Ectodermal cell (in vitro differentiated cells): Measurements from ENCODE around the gene SLC8A3.

ENCODE experiments used
- H3K27ac ChIP-seq: 2 replicates; pipeline ENCODE4 v1.7.0; 2013; ENCODE audit warnings: mild to moderate bottlenecking, low read depth, low read length; ENCODE audit not compliant: insufficient read depth, poor library complexity, severe bottlenecking
- H3K27me3 ChIP-seq: 2 replicates; pipeline ENCODE4 v1.7.0; 2013; ENCODE audit warnings: mild to moderate bottlenecking, low read length; ENCODE audit not compliant: insufficient read depth, control insufficient read depth, poor library complexity, severe bottlenecking
- H3K36me3 ChIP-seq: one replicate; pipeline ENCODE4 v1.7.0; 2013; ENCODE audit warnings: low read length; ENCODE audit not compliant: control insufficient read depth, insufficient read depth
- H3K4me1 ChIP-seq: one replicate; pipeline ENCODE4 v1.7.0; 2013; ENCODE audit warnings: low read length; ENCODE audit not compliant: control insufficient read depth, insufficient read depth
- H3K4me3 ChIP-seq: 2 replicates; pipeline ENCODE4 v1.7.0; 2013; ENCODE audit warnings: low read depth, low read length, control low read depth; ENCODE audit not compliant: insufficient read depth
- H3K9me3 ChIP-seq: 2 replicates; pipeline ENCODE4 v1.7.0; 2013; ENCODE audit warnings: mild to moderate bottlenecking, low read length, moderate library complexity; ENCODE audit not compliant: control insufficient read depth
- WGBS, 2 experiments: methylation state at CpG; one replicate each; pipeline ENCODE4 v1.1.7; 2013; ENCODE audit warnings: missing lambda C conversion rate in 2 of 2; 5-methylcytosine and 5-hydroxymethylcytosine counted together

The SLC8A3 gene

GRCh38 chr14:70097576-70098249 lies 91.0 kb downstream of the SLC8A3 start:
- peaks cover 11% of the 10 kb centered on the region for H3K4me1 ChIP-seq
- H3K27ac ChIP-seq: no peak overlapping the region
- no peak overlapping the region for H3K4me3 ChIP-seq
- H3K27me3 ChIP-seq: no peaks in the 10 kb centered on the region
- 71 to 95% methylated on average over 1 of the region's 1 CpG for WGBS, 2 experiments
- H3K9me3 ChIP-seq: no peaks in the 10 kb centered on the region
- H3K36me3 ChIP-seq: no peaks in the 10 kb centered on the region

DNA sequence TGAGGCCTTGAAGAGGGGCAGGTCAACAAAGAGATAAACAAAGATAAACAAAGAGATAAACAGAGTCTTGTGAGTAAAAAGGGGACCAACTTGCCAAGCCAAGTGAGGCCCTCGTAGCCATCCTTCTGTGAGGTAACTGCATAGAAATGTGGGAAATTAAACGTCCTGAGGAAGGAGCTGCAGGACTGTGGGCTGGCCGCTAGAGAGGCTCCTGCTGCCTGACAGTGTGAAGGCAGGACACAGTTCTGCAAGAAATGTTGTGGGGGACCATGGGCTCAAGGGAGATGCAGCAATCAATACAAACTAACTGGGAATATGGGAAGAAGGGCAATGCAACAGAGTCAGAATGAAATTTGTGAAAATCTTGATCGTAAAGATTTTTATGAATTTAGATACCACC lies 91.9 kb downstream of the SLC8A3 start:
- H3K4me3 ChIP-seq: no peak overlapping the region
- H3K36me3 ChIP-seq: no peaks in the 10 kb centered on the region
- H3K27me3 ChIP-seq: no peaks in the 10 kb centered on the region
- peaks cover 2% of the 10 kb centered on the region for H3K9me3 ChIP-seq
- no peak overlapping the region for H3K27ac ChIP-seq
- H3K4me1 ChIP-seq: peaks cover 11% of the 10 kb centered on the region
- WGBS, 2 experiments: 18 to 33% methylated on average over 3 to 4 of the region's 4 CpGs

- peaks cover 11% of the 10 kb centered on the region for H3K4me1 ChIP-seq
- H3K9me3 ChIP-seq: peaks cover 2% of the 10 kb centered on the region
Observed at GRCh38 chr14:70094631-70095030, 94.1 kb downstream of the SLC8A3 start.

GRCh38 chr14:70094106-70094505 lies 94.6 kb downstream of the SLC8A3 start:
- 93 to 95% methylated on average over 3 of the region's 3 CpGs for WGBS, 2 experiments

More at GRCh38 chr14:70094631-70095030, 94.1 kb downstream of the SLC8A3 start:
- WGBS, 2 experiments: 87 to 93% methylated on average over 1 of the region's 1 CpG
- H3K27ac ChIP-seq: no peak overlapping the region
- no peak overlapping the region for H3K4me3 ChIP-seq
- H3K27me3 ChIP-seq: no peaks in the 10 kb centered on the region
- H3K36me3 ChIP-seq: no peaks in the 10 kb centered on the region

GRCh38 chr14:70093156-70093555 lies 95.6 kb downstream of the SLC8A3 start:
- no peaks in the 10 kb centered on the region for H3K36me3 ChIP-seq
- WGBS, 2 experiments: 91 to 94% methylated on average over 2 of the region's 2 CpGs
- no peaks in the 10 kb centered on the region for H3K27me3 ChIP-seq
- H3K4me3 ChIP-seq: no peak overlapping the region
- no peak overlapping the region for H3K27ac ChIP-seq
- peaks cover 2% of the 10 kb centered on the region for H3K9me3 ChIP-seq
- peaks cover 11% of the 10 kb centered on the region for H3K4me1 ChIP-seq

More at GRCh38 chr14:70094106-70094505, 94.6 kb downstream of the SLC8A3 start:
- H3K9me3 ChIP-seq: peaks cover 2% of the 10 kb centered on the region
- peaks cover 11% of the 10 kb centered on the region for H3K4me1 ChIP-seq
- no peaks in the 10 kb centered on the region for H3K27me3 ChIP-seq
- H3K36me3 ChIP-seq: no peaks in the 10 kb centered on the region
- H3K27ac ChIP-seq: no peak overlapping the region
- H3K4me3 ChIP-seq: no peak overlapping the region

DNA sequence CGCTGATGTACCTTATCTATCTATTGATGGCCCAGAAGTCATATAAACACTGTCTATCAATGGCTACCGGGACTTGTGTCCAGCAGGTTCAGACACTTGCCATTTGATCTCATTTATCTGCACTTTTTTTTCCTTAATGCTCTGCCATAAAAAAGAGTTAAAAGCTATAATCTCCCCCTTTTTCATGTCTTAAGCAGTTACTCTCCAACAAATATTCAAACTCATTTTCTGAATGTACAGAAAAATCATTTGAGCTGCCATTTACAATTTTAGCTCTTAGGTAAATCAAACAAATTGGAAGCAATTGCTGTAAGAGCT lies 101.4 kb downstream of the SLC8A3 start:
- peaks cover 1% of the 10 kb centered on the region for H3K9me3 ChIP-seq
- WGBS, 2 experiments: 49 to 51% methylated on average over 2 of the region's 2 CpGs
- no peak overlapping the region for H3K27ac ChIP-seq
- H3K27me3 ChIP-seq: no peaks in the 10 kb centered on the region
- no peaks in the 10 kb centered on the region for H3K36me3 ChIP-seq
- H3K4me1 ChIP-seq: no peaks in the 10 kb centered on the region
- H3K4me3 ChIP-seq: no peak overlapping the region

DNA sequence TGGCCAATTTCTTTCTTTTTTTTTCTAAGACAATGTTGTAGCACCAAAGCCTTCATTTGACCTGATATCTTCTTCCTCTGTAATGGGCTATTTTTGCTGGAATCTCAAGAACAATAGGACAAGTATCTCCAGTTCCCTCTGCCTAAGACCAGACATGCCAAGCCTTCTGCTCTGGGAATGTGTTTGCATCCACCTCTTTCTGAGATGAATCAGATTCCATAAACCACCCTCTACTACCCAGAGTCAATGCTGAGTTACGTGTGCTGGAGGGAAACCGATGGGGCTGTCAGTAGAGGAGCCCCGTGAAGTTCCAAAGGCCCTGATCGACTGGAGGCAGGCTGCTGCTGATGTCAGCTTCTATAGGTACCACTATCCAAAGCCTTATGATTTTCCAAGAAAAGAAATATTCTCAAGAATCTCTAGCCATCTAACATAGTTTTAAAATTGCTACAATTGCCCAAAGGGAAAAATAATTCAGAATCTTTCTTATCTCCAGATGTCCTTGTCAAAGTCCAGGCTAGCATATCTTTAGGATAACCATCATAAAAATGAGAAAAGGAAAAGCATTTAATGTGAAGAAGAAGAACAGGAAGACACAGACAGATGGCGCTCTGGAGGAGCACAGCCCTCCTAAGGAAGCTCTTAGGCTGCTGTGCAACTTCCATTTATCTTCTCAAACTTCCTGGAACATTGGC lies 101.9 kb downstream of the SLC8A3 start:
- no peaks in the 10 kb centered on the region for H3K27me3 ChIP-seq
- no peaks in the 10 kb centered on the region for H3K9me3 ChIP-seq
- H3K4me1 ChIP-seq: no peaks in the 10 kb centered on the region
- no peak overlapping the region for H3K27ac ChIP-seq
- H3K36me3 ChIP-seq: no peaks in the 10 kb centered on the region
- no peak overlapping the region for H3K4me3 ChIP-seq
- 50 to 58% methylated on average over 5 of the region's 5 CpGs for WGBS, 2 experiments

DNA sequence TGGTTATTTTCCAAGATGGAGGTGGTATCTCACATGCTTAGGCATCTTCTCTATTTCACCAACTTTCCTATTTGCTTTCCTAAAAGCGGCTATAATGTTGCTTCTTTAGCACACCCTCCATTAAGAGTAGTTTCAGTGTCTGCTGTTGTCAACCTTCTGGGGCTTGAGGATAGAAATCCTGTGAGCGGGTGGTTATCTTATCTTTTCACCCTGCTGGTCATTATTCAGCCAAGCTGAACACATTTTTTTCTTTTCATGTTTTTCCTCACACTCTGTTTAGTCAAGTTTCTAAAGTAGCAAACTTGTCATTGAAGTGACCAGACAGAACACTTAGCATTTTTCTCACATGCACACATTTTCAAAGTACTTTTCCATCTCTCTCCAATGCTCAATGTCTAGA lies 104.5 kb downstream of the SLC8A3 start:
- 91 to 96% methylated on average over 2 of the region's 2 CpGs for WGBS, 2 experiments
- Histone ChIP-seq H3K9me3 (no peaks in the 10 kb centered on the region), H3K27me3 (no peaks in the 10 kb centered on the region), H3K36me3 (no peaks in the 10 kb centered on the region), H3K4me1 (no peaks in the 10 kb centered on the region), H3K4me3 (no peak overlapping the region), H3K27ac (no peak overlapping the region)

DNA sequence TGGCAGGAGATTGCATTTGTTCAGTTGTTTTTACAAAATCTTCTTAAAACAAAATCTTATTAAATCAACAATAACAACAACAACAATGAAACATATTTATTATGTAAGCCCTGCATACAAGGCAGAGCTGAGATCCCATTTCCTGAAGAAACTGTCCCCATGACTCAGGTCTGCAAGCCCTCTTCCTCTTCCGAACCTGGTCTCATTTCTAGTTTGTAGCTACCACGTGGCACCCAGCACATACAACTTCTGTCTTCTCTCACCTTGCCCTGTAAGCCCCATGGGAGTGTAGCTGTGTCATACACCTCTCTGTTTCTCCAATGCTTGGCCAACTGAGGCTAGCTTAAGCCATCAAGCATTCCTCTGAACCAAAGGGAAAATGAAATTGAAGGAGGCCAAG lies 106.4 kb downstream of the SLC8A3 start:
- no peaks in the 10 kb centered on the region for H3K36me3 ChIP-seq
- H3K9me3 ChIP-seq: no peaks in the 10 kb centered on the region
- 78 to 81% methylated on average over 2 of the region's 2 CpGs for WGBS, 2 experiments
- H3K4me1 ChIP-seq: no peaks in the 10 kb centered on the region
- H3K4me3 ChIP-seq: no peak overlapping the region
- H3K27ac ChIP-seq: no peak overlapping the region
- no peaks in the 10 kb centered on the region for H3K27me3 ChIP-seq

DNA sequence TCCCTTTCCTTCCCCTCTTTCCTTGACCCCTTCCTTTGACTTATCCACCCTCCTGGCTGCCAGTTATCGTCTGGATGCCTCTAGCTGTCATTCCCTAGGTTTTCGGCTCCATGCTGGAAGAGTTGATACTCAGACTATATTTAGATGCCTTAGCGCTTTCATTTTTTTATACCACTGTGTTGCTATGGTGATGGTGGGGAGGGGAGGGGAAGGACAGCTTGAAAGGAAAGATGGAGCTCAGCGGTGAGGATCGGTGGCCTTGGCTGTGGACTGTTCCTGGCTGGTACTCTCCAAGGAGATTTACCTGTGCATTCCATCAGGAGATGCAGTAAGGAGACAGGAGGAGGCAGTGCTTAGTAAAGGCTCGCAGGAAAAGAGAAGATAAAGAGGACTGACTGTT lies 108.7 kb downstream of the SLC8A3 start:
- Histone ChIP-seq H3K4me3 (no peak overlapping the region), H3K27ac (no peak overlapping the region), H3K4me1 (no peaks in the 10 kb centered on the region), H3K9me3 (no peaks in the 10 kb centered on the region), H3K36me3 (no peaks in the 10 kb centered on the region), H3K27me3 (no peaks in the 10 kb centered on the region)
- whole genome bisulfite sequencing, 2 experiments: 90 to 92% methylated on average over 6 of the region's 6 CpGs
